DMS 273 (cell line): Measurements from ENCODE around the gene TPPP.

Experiments used
- DNase-seq: peaks from one replicate; lab custom pipeline; 2025; ENCODE audit not compliant: unreplicated experiment; lab: John Stamatoyannopoulos, UW

The TPPP gene

DNA sequence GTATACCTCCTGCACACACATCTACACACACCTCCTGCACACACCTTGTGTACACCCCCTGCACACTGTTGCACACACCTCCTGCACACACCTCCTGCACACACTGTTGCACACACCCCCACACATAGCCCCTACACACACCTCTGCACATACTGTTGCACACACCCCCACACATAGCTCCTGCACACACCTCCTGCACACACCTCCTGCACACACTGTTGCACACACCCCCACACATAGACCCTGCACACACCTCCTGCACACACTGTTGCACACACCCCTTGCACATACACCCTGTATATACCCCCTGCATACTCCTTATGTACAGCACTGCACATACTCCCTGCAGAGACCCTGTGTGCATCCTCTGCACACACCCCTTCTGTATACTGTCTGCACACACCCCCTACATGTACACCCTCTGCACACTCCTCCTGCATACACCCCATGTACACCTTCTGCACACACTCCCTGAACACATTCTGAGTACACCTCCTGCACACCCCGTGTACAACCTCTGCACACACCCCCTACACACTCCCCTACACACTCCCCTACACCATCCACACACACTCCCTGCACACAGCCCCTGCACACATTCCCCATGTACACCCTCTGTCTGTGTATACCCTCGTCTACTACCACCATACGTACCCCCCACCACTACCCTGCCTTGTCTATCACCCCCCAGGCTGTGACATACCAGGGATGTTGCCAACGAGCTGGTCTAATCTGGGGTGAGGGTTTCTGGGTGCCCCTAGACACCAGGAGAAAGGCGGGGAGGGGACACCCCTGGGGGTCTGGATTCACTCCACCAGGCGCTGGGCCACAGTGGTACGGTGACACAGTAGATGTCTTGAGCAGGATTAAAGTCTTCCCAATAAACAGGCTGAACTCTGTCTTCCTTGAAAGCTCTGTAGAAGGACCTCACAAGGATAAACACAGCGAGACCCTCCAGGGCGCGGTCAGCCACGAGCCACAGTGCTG lies 82.1 kb downstream of the TPPP start:
- no peak for DNase-seq

GRCh38 chr5:610011-610743 lies 83.0 kb downstream of the TPPP start:
- no peak for DNase-seq
